Endodermal cell (in vitro differentiated cells): ENCODE results near the gene OR7A5. TPM values are rescaled to one million over a fixed set of nuclear protein-coding genes. Genes with fewer than 3 reads are reported as not detected.
"Not testable (repeated sequence)": the region's sequence is repeated elsewhere in the genome, so short reads cannot be mapped to it uniquely, and the experiment has no call there.

Source experiments
- DNase-seq: peaks from one replicate; pipeline ENCODE4 v3.0.0-alpha.2; 2017
- H3K27ac ChIP-seq: 2 replicates; pipeline ENCODE4 v1.5.1; 2013; ENCODE audit warnings: mild to moderate bottlenecking, low read depth, low read length, moderate library complexity
- H3K27me3 ChIP-seq: 2 replicates; pipeline ENCODE4 v1.6.1; 2013; ENCODE audit warnings: mild to moderate bottlenecking, low read length, moderate library complexity; ENCODE audit not compliant: insufficient read depth, control insufficient read depth, poor library complexity, severe bottlenecking
- H3K36me3 ChIP-seq: 2 replicates; pipeline ENCODE4 v1.7.0; 2013; ENCODE audit warnings: mild to moderate bottlenecking, low read length, moderate library complexity; ENCODE audit not compliant: control insufficient read depth, insufficient read depth
- H3K4me1 ChIP-seq: one replicate; pipeline ENCODE4 v1.7.0; 2013; ENCODE audit warnings: low read length; ENCODE audit not compliant: control insufficient read depth, insufficient read depth
- H3K4me3 ChIP-seq: 2 replicates; pipeline ENCODE4 v1.5.1; 2013; ENCODE audit warnings: mild to moderate bottlenecking, low read length, moderate library complexity
- H3K9ac ChIP-seq: 2 replicates; pipeline ENCODE4 v1.6.1; 2013; ENCODE audit warnings: mild to moderate bottlenecking, low read length, moderate library complexity; ENCODE audit not compliant: poor library complexity, severe bottlenecking; ENCODE audit errors: extremely low read depth
- H3K9me3 ChIP-seq: 2 replicates; pipeline ENCODE4 v1.6.1; 2013; ENCODE audit warnings: mild to moderate bottlenecking, low read length, moderate library complexity; ENCODE audit not compliant: control insufficient read depth
- H3K27ac Mint-ChIP-seq: 2 replicates; pipeline ENCODE4 v1.8.0; 2020; ENCODE audit warnings: mixed read lengths
- H3K27me3 Mint-ChIP-seq: 2 replicates; pipeline ENCODE4 v1.8.0; 2021; ENCODE audit warnings: mild to moderate bottlenecking, mixed read lengths; ENCODE audit not compliant: insufficient read depth
- H3K36me3 Mint-ChIP-seq: 2 replicates; pipeline ENCODE4 v1.8.0; 2020; ENCODE audit warnings: low read depth, mixed read lengths
- H3K4me1 Mint-ChIP-seq: 2 replicates; pipeline ENCODE4 v1.8.0; 2020; ENCODE audit warnings: mixed read lengths
- H3K4me3 Mint-ChIP-seq: 2 replicates; pipeline ENCODE4 v1.8.0; 2020; ENCODE audit warnings: mild to moderate bottlenecking, moderate library complexity, mixed read lengths
- H3K9me3 Mint-ChIP-seq: 2 replicates; pipeline ENCODE4 v1.8.0; 2020; ENCODE audit warnings: mild to moderate bottlenecking, mixed read lengths
- CTCF ChIP-seq: fragments of 200-600 bp; sonication (generic); conservative IDR thresholded peaks from 2 replicates; pipeline ENCODE4 v1.5.0; 2021; ENCODE audit warnings: antibody characterized with exemption, mild to moderate bottlenecking
- WGBS, 2 experiments: methylation state at CpG; one replicate each; pipeline versions ENCODE4 v1.1.5 to v1.1.7; 2013; ENCODE audit warnings: missing lambda C conversion rate in 2 of 2, mixed read lengths in 1 of 2; ENCODE audit not compliant: insufficient coverage in 1 of 2, insufficient read length in 1 of 2; 5-methylcytosine and 5-hydroxymethylcytosine counted together
- total RNA-seq, 2 donors: library from RNA; stranded (reverse); fragmentation: NEBNext Ultra II Directional in 1 of 2; extraction: Animal tissue kit (Norgen Biotek cat#: 25700) in 1 of 2; gene quantifications; 2 replicates in 1 of 2; 3 replicates in 1 of 2; pipeline ENCODE4 v1.2.1, GENCODE V29; 2021

Gene OR7A5
- total RNA-seq, 2 donors from 2014 or later = not detected

DNA sequence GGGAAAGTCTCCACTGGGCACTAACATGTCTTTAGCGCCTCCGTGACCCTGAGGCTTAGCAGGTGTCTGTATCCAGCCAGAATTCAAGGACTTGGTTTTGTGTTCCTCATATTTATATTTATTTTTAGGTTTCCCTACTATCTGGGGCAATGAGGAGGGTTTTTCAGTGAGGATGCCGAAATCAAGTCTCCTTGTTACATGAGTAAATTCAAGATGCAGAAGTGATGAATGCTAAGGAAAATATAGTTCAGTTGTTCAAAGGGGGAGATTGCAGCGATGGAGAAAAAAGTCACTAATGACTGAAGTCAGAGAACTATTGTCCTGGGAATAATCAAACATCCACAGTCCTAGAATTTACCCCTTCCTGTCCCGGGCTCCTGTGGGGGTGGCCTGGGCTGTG, 55.8 kb downstream of the OR7A5 start:
- Histone ChIP-seq H3K36me3 (no peaks in the 10 kb centered on the region), H3K27ac (no peak overlapping the region), H3K9me3 (no peaks in the 10 kb centered on the region), H3K4me1 (no peaks in the 10 kb centered on the region), H3K9ac (no peak overlapping the region), H3K27me3 (no peaks in the 10 kb centered on the region), H3K4me3 (no peak overlapping the region)
- Mint-ChIP-seq H3K27me3 (peaks cover 20% of the 10 kb centered on the region), H3K27ac (no peak overlapping the region), H3K4me1 (no peaks in the 10 kb centered on the region), H3K4me3 (no peak overlapping the region), H3K36me3 (no peaks in the 10 kb centered on the region), H3K9me3 (peaks cover 25% of the 10 kb centered on the region)
- no peak for TF ChIP-seq CTCF
- no peak for DNase-seq
- WGBS, 2 experiments = 77 to 100% methylated on average over 1 to 4 of the region's 5 CpGs

- H3K4me3 ChIP-seq, H3K4me3 Mint-ChIP-seq, H3K27ac Mint-ChIP-seq, H3K36me3 ChIP-seq, H3K36me3 Mint-ChIP-seq, DNase-seq, H3K4me1 Mint-ChIP-seq, H3K27me3 ChIP-seq, H3K4me1 ChIP-seq, H3K9ac ChIP-seq, H3K9me3 ChIP-seq, H3K27ac ChIP-seq: not testable (repeated sequence)
- WGBS, 2 experiments = 71 to 77% methylated on average over 5 to 11 of the region's 12 CpGs
- peaks cover 30% of the 10 kb centered on the region for H3K9me3 Mint-ChIP-seq
- peaks cover 20% of the 10 kb centered on the region for H3K27me3 Mint-ChIP-seq
Measured at GRCh38 chr19:14778110-14778845, 56.7 kb downstream of the OR7A5 start, which contains the start of gene ADGRE2. TSS of gene ADGRE2 (minus strand) at chr19:14778560. CDS start at chr19:14776756, 1,804 bp downstream.

DNA sequence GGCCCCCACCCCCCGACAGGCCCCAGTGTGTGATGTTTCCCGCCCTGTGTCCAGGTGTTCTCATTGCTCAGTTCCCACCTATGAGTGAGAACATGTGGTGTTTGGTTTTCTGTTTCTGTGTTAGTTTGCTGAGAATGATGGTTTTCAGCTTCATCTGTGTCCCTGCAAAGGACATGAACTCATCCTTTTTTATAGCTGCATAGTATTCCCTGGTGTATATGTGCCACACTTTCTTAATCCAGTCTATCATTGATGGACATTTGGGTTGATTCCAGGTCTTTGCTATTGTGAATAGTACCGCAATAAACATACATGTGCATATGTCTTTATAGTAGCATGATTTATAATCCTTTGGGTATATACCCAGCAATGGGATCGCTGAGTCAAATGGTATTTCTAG, 57.3 kb downstream of the OR7A5 start:
- not testable (repeated sequence) for H3K27ac ChIP-seq, H3K9me3 ChIP-seq, H3K36me3 Mint-ChIP-seq, DNase-seq, H3K4me3 Mint-ChIP-seq, H3K27ac Mint-ChIP-seq, H3K4me1 Mint-ChIP-seq, H3K27me3 ChIP-seq, H3K4me1 ChIP-seq, H3K9ac ChIP-seq, H3K4me3 ChIP-seq, H3K36me3 ChIP-seq
- Mint-ChIP-seq H3K9me3 (peaks cover 25% of the 10 kb centered on the region), H3K27me3 (peaks cover 20% of the 10 kb centered on the region)
- WGBS, 2 experiments = 50 to 80% methylated on average over 1 of the region's 4 CpGs

Other genes starting within 250 kb of the OR7A5 start
- not detected for gene ADGRE3, start 160.3 kb downstream of the OR7A5 start, total RNA-seq
- 10 to 100 TPM; 16.2 to 19.8 TPM for gene ZNF333, start 145.1 kb downstream of the OR7A5 start, total RNA-seq
- gene ADGRE2, start 56.6 kb downstream of the OR7A5 start, total RNA-seq = under 1 TPM; 0.07 TPM
- gene OR7C1, start within 50 bp of the OR7A5 start, total RNA-seq = not detected
- not detected for gene OR7A10, start 13.7 kb upstream of the OR7A5 start, total RNA-seq
- gene OR7A17, start 50.9 kb upstream of the OR7A5 start, total RNA-seq = not detected
- gene OR7C2, start 106.3 kb upstream of the OR7A5 start, total RNA-seq = not detected
- 1 to 10 TPM in 1 of 2 donors, under 1 TPM in 1; 0.86 to 3.1 TPM for gene SLC1A6, start 144.7 kb upstream of the OR7A5 start, total RNA-seq
- not detected for gene CASP14, start 214.3 kb upstream of the OR7A5 start, total RNA-seq
- gene OR1I1, start 247.0 kb upstream of the OR7A5 start, total RNA-seq = not detected